Head of caudate nucleus (tissue), 42 donors: ENCODE data around the gene USP27X.

Experiments
- DNase-seq, 42 donors: peaks; one replicate each; pipeline versions ENCODE4 v3.0.0 to v3.0.0-alpha.2; 2020 to 2021; ENCODE audit warnings: mixed read lengths in 7 of 42
- intact Hi-C: fragments of 100-400 bp; cut with DNase I; formaldehyde crosslinking; loops from one replicate; pipeline ENCODE4 v1.15.0; 2022

USP27X gene

GRCh38 chrX:49878834-49879655, at the start of gene USP27X:
USP27X (plus strand) TSS chrX:49879484; CDS start chrX:49880308, 824 bp downstream.
- peak; percentile 63 to 90 (median 79) for DNase-seq
- intact Hi-C loops = no loop called here

- peak in 11 of 42 donors; percentile 1 to 49 (median 25) for DNase-seq
- intact Hi-C loops = no loop called here
These were observed 40.9 kb upstream of the USP27X start for GRCh38 chrX:49838374-49838773.

GRCh38 chrX:49840679-49841078, 38.6 kb upstream of the USP27X start:
- peak; percentile 27 to 77 (median 60) for DNase-seq
- intact Hi-C loops = no loop called here

- DNase-seq = no peak
- intact Hi-C loops = no loop called here
These were observed 36.7 kb upstream of the USP27X start for GRCh38 chrX:49842621-49843020.

GRCh38 chrX:49844611-49845010, 34.7 kb upstream of the USP27X start:
- DNase-seq = peak in 30 of 42 donors; percentile 5 to 62 (median 36)
- intact Hi-C loops = no loop called here

GRCh38 chrX:49845701-49846403, 33.4 kb upstream of the USP27X start:
- intact Hi-C loops = no loop called here
- no peak for DNase-seq

- intact Hi-C loops = no loop called here
- DNase-seq = no peak
These were observed 32.8 kb upstream of the USP27X start for GRCh38 chrX:49846522-49846921.

GRCh38 chrX:49848275-49848674, 31.0 kb upstream of the USP27X start:
- no peak for DNase-seq
- intact Hi-C loops = no loop called here

- intact Hi-C loops = no loop called here
- no peak for DNase-seq
These were observed 29.3 kb upstream of the USP27X start for GRCh38 chrX:49850028-49850427.

- intact Hi-C loops = no loop called here
- no peak for DNase-seq
These were observed 25.6 kb upstream of the USP27X start for GRCh38 chrX:49853661-49854060.

GRCh38 chrX:49856819-49857218, 22.5 kb upstream of the USP27X start:
- intact Hi-C loops = no loop called here
- no peak for DNase-seq

GRCh38 chrX:49858341-49858740, 20.9 kb upstream of the USP27X start:
- intact Hi-C loops = no loop called here
- DNase-seq = no peak

- no peak for DNase-seq
- intact Hi-C loops = no loop called here
These were observed 19.8 kb upstream of the USP27X start for GRCh38 chrX:49859491-49859890.

- intact Hi-C loops = no loop called here
- DNase-seq = no peak
These were observed 18.3 kb upstream of the USP27X start for GRCh38 chrX:49860867-49861535.

- no peak for DNase-seq
- intact Hi-C loops = no loop called here
These were observed 17.2 kb upstream of the USP27X start for GRCh38 chrX:49862093-49862492.

GRCh38 chrX:49868739-49869138, 10.5 kb upstream of the USP27X start:
- intact Hi-C loops = no loop called here
- DNase-seq = no peak

- peak in 17 of 42 donors; percentile 15 to 70 (median 26) for DNase-seq
- intact Hi-C loops = no loop called here
These were observed 2.5 kb upstream of the USP27X start for GRCh38 chrX:49876750-49877149.

- DNase-seq = peak in 1 of 42 donors; percentile 1
- intact Hi-C loops = no loop called here
These were observed 1.7 kb upstream of the USP27X start for GRCh38 chrX:49877397-49878101.

- intact Hi-C loops = no loop called here
- DNase-seq = peak in 16 of 42 donors; percentile 1 to 44 (median 12)
These were observed 1.0 kb upstream of the USP27X start for GRCh38 chrX:49878128-49878833.
